ENCODE measurements around the gene AXL.
A peak's percentile ranks its signal among the peaks of the same experiment; 100 is the strongest.
"Not testable (repeated sequence)": the region's sequence is repeated elsewhere in the genome, so short reads cannot be mapped to it uniquely, and the experiment has no call there.

The AXL gene

GRCh38 chr19:41218615-41219507 lies at the start of gene AXL:
AXL (plus strand) TSS chr19:41219223; CDS start chr19:41219393, 170 bp downstream.
- TF ChIP-seq, protein P1, sequence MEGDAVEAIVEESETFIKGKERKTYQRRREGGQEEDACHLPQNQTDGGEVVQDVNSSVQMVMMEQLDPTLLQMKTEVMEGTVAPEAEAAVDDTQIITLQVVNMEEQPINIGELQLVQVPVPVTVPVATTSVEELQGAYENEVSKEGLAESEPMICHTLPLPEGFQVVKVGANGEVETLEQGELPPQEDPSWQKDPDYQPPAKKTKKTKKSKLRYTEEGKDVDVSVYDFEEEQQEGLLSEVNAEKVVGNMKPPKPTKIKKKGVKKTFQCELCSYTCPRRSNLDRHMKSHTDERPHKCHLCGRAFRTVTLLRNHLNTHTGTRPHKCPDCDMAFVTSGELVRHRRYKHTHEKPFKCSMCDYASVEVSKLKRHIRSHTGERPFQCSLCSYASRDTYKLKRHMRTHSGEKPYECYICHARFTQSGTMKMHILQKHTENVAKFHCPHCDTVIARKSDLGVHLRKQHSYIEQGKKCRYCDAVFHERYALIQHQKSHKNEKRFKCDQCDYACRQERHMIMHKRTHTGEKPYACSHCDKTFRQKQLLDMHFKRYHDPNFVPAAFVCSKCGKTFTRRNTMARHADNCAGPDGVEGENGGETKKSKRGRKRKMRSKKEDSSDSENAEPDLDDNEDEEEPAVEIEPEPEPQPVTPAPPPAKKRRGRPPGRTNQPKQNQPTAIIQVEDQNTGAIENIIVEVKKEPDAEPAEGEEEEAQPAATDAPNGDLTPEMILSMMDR (IDR thresholded peaks at IDR 0.05; ENCODE audit: low read depth, low read length, missing control alignments), result no peak
- peak within 1 kb of the TSS; percentile 69 for H3K4me3 ChIP-seq (replicated peaks; ENCODE audit: low read depth, low read length)
- DNase-seq (ENCODE audit: extremely low read depth, low read depth), result peak; percentile 59

DNA sequence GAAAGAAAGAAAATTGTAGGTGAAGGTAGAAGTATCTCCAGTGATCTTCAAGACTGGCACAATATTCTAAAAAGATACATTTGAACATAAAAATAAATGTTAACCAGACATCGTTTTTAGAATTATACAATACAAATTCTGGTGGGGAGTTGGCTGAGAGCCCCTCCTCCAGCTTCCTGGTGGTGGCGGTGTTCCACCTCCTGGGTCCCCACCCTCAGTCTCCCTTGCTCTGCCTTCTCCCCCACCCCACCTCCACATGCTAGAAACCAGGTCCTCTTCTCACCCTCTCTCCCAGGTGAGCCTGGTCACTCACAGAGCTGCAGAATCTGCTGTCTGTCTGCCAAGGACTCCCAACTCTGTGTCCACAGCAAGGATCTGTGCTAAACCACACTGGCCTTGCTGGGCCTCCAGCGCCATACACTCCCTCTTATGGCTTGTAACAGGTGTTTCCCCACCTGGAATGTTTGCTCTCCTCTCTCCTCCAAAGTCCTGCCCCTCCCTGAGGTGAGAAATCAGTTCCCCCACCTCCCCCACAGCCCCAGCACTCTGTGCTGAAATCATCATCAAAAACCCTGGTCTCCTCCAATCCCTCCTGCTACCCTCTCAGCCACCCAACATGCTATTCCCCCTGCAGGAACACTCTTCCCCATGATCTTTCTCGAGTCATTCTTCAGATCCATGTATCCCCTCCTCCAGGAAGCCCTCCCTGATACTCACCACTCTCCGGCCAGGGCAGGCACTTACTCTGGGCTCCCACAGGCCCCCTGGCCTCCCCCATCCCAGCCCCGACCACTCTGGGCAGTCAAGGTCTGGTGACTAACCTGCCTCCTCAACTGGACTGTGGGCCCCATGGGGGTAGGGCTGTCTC lies 46.5 kb upstream of the AXL start:
- no peak for DNase-seq (ENCODE audit: extremely low read depth, low read depth)
- no peak overlapping the region for H3K4me3 ChIP-seq (replicated peaks; ENCODE audit: low read depth, low read length)

DNA sequence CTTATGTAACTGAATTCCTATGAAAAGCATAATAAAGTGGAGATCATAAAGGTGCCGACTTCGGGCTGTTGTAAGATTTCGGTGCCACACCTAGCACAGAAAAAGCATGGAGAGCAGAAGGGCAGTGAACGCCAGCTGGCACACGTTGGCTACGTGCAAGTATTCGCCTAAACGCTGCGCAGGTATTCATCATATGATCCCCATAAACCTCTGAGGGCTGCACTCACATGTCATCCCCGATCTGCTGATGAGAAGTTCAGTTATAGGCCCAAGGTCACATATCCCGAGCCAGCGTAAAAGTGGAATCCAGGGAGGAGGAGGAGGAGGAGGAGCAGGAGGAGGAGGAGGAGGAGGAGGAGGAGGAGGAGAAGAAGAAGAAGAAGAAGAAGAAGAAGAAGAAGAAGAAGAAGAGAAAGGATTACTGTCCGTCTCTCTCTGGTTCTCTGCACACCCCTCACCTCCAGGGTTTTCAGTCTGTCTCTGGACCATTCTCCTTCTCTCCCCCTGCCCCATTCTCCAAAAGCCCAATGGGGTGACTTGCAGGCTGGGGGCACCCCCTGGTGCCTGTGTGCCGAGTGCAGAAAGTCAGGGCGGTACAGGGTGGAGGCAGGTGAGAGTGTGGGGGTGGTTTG lies 44.6 kb upstream of the AXL start:
- TF ChIP-seq, protein P1 (IDR thresholded peaks at IDR 0.05; ENCODE audit: low read depth, low read length, missing control alignments), result no peak
- DNase-seq (ENCODE audit: extremely low read depth, low read depth), result no peak
- no peak overlapping the region for H3K4me3 ChIP-seq (replicated peaks; ENCODE audit: low read depth, low read length)

More for the DNA sequence above, 46.5 kb upstream of the AXL start:
- TF ChIP-seq, protein P1 (IDR thresholded peaks at IDR 0.05; ENCODE audit: low read depth, low read length, missing control alignments), result no peak

- TF ChIP-seq, protein P1 (IDR thresholded peaks at IDR 0.05; ENCODE audit: low read depth, low read length, missing control alignments), result no peak
- H3K4me3 ChIP-seq (replicated peaks; ENCODE audit: low read depth, low read length), result 0 out of 2 replicates have a peak overlapping the region, but pooled peaks have one; percentile 5
Observed at GRCh38 chr19:41175801-41176777, 42.9 kb upstream of the AXL start.

DNA sequence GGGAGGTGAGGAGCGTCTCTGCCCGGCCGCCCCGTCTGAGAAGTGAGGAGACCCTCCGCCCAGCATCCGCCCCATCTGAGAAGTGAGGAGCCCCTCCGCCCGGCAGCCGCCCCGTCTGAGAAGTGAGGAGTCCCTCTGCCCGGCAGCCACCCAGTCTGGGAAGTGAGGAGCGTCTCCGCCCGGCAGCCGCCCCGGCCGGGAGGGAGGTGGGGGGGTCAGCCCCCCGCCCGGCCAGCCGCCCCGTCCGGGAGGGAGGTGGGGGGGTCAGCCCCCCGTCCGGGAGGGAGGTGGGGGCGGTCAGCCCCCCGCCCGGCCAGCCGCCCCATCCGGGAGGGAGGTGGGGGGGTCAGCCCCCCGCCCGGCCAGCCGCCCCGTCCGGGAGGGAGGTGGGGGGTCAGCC lies 38.9 kb upstream of the AXL start:
- DNase-seq (ENCODE audit: extremely low read depth, low read depth), result not testable (repeated sequence)

More at GRCh38 chr19:41175801-41176777, 42.9 kb upstream of the AXL start:
- peak; percentile 59 for DNase-seq (ENCODE audit: extremely low read depth, low read depth)

GRCh38 chr19:41186971-41187883 lies 31.8 kb upstream of the AXL start:
- no peak overlapping the region for H3K4me3 ChIP-seq (replicated peaks; ENCODE audit: low read depth, low read length)
- no peak for DNase-seq (ENCODE audit: extremely low read depth, low read depth)
- TF ChIP-seq, protein P1 (IDR thresholded peaks at IDR 0.05; ENCODE audit: low read depth, low read length, missing control alignments), result no peak

More for the DNA sequence above, 38.9 kb upstream of the AXL start:
- H3K4me3 ChIP-seq (replicated peaks; ENCODE audit: low read depth, low read length), result not testable (repeated sequence)
